ENCODE data around the gene RNF220. TPM values are rescaled to one million over a fixed set of nuclear protein-coding genes. Genes with fewer than 3 reads are reported as not detected.
A peak's percentile ranks its signal among the peaks of the same experiment; 100 is the strongest.

The RNF220 gene
- total RNA-seq, 3 donors from 2014 or later, result 61.9 to 83.9 (median 72.7) TPM

DNA sequence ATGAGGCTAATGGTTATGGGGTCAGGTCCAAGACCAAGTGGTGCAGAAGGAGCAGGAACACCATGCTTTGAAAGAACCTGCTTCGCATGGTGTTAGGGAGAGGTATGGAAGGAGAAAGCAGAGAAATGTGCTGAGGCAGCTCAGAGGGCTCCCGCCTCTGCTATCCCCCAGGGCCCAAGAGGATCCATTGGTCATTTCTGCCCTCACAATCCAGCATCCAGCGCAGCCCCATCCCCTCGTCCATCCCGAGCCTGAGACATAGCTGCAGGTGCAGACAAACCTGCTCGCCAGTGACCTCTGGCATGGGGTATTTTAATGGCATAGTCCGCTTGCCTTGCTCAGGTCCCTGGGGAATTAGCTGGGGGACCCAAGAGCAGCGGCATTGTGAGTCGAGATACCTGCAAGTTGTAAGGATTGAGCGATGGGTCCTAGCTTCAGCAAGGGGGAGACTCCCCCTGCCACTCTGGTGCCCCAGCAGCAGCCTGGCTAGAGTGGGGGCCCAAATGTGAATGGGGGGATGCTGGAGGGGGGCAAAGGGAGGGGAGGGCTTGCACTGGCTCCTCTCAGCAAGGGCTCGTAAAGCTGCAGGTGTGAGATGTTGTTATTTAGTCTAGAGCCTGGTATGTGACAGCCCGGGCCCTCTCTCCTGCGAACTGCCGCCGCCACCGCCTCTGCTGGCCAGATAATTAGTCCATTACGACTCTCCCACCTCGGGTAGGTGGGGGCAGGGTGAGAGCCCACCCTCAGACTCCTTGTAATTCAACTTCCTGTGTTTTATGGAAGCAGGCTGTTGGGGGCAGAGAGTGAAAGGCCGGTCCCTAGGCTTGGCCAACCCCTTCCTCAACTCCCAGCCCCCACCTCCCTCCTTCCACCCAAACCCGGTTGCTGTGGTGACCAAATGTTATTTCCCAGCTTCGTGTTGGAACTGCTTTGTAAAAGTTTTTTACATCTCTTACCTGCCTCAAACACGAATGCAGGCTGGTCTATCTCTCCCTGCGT lies 118.8 kb downstream of the RNF220 start:
- DNase-seq, result no peak
- no peak overlapping the region for H3K4me3 ChIP-seq
- H3K36me3 ChIP-seq (ENCODE audit: low read depth), result no peaks in the 10 kb centered on the region
- no peaks in the 10 kb centered on the region for H3K9me3 ChIP-seq
- no peak for ATAC-seq
- TF ChIP-seq, protein P1, sequence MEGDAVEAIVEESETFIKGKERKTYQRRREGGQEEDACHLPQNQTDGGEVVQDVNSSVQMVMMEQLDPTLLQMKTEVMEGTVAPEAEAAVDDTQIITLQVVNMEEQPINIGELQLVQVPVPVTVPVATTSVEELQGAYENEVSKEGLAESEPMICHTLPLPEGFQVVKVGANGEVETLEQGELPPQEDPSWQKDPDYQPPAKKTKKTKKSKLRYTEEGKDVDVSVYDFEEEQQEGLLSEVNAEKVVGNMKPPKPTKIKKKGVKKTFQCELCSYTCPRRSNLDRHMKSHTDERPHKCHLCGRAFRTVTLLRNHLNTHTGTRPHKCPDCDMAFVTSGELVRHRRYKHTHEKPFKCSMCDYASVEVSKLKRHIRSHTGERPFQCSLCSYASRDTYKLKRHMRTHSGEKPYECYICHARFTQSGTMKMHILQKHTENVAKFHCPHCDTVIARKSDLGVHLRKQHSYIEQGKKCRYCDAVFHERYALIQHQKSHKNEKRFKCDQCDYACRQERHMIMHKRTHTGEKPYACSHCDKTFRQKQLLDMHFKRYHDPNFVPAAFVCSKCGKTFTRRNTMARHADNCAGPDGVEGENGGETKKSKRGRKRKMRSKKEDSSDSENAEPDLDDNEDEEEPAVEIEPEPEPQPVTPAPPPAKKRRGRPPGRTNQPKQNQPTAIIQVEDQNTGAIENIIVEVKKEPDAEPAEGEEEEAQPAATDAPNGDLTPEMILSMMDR (IDR thresholded peaks at IDR 0.05), result no peak
- no peaks in the 10 kb centered on the region for H3K4me1 ChIP-seq (ENCODE audit: low read depth)
- intact Hi-C loops (cut with DNase I, micrococcal nuclease), result no loop called here

DNA sequence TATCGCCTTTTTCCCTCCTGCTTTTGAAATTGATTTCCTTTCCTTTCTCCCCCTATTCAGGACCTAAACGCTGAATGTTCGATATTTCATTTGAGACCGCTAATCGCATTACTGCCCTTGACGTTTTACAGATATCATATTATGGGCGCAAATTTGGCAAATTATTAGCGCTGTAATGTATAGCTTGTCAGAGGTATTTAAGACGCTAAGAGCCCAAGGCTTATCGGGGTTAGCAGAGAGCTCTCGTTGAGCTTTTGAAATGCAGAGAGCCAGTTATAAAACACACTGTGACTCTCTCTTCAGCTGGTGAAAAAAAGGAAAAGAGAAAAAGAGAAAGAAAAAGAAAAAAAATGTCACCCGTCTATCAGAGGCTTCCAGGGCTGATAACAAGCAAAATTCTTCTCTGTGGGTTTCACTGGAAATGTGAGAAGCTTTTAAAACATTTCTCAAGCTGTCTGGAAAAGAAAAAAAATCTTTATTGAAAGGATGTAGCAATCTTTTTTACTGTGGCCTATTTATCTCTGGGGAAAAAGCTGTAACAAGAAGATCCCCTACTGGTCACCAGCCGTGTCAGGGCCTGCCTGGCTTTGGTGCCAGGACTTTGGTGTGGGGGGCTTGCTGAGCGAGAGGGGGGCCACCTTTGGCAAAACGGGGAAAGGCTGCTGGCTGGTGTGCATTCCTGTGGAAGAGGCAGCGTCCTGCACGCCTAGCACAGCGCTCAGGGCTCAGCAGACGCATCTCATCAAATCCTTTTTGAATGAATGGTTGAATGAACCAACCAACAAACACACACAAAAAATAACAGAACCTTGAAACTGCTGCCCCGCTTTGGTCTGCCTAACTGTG lies 119.8 kb downstream of the RNF220 start:
- Histone ChIP-seq H3K4me1 (ENCODE audit: low read depth) (no peaks in the 10 kb centered on the region), H3K4me3 (no peak overlapping the region), H3K9me3 (no peaks in the 10 kb centered on the region), H3K36me3 (ENCODE audit: low read depth) (no peaks in the 10 kb centered on the region)
- TF ChIP-seq, protein P1 (IDR thresholded peaks at IDR 0.05), result no peak
- DNase-seq (no peak), ATAC-seq (no peak)
- intact Hi-C loops (cut with DNase I, micrococcal nuclease), result no loop called here

GRCh38 chr1:44526295-44527073 lies 121.4 kb downstream of the RNF220 start:
- H3K9me3 ChIP-seq, result no peaks in the 10 kb centered on the region
- TF ChIP-seq, protein P1 (IDR thresholded peaks at IDR 0.05), result no peak
- no peaks in the 10 kb centered on the region for H3K4me1 ChIP-seq (ENCODE audit: low read depth)
- H3K36me3 ChIP-seq (ENCODE audit: low read depth), result no peaks in the 10 kb centered on the region
- intact Hi-C loops (cut with DNase I, micrococcal nuclease), result no loop called here
- DNase-seq, result no peak
- ATAC-seq, result no peak
- H3K4me3 ChIP-seq, result no peak overlapping the region

- TF ChIP-seq, protein P1 (IDR thresholded peaks at IDR 0.05), result no peak
- DNase-seq (no peak), ATAC-seq (peak; percentile 61)
- Histone ChIP-seq H3K36me3 (ENCODE audit: low read depth) (no peaks in the 10 kb centered on the region), H3K4me1 (ENCODE audit: low read depth) (no peaks in the 10 kb centered on the region), H3K9me3 (no peaks in the 10 kb centered on the region), H3K4me3 (no peak overlapping the region)
- intact Hi-C loops (cut with DNase I, micrococcal nuclease), result no loop called here
These were observed 126.9 kb downstream of the RNF220 start for GRCh38 chr1:44531785-44532566.

Measured in mucosa of descending colon (tissue), 3 donors.